Stimulated activated naive CD8-positive, alpha-beta T cell treated with anti-CD3 and anti-CD28 coated beads, Interleukin-15, amount 100 ng/mL, for 72 hours (primary cell): Measurements from ENCODE around the gene COLQ.

Experiments used
- ATAC-seq: fragments of 150-1000 bp; cut with Tn5 transposase; 2 replicates; pipeline ENCODE4 v1.10.0; 2021; ENCODE audit warnings: mild to moderate bottlenecking, moderate library complexity
- DNase-seq, 2 donors: peaks; one replicate each; pipeline ENCODE4 v3.0.0; 2021 to 2022
- H3K27ac Mint-ChIP-seq, 2 donors: one replicate each; pipeline ENCODE4 v1.8.0; 2022; ENCODE audit warnings: mild to moderate bottlenecking in 2 of 2, mixed read lengths in 2 of 2, moderate library complexity in 2 of 2
- H3K27me3 Mint-ChIP-seq: one replicate; pipeline ENCODE4 v1.8.0; 2022; ENCODE audit warnings: mixed read lengths
- H3K4me1 Mint-ChIP-seq: one replicate; pipeline ENCODE4 v1.8.0; 2022; ENCODE audit warnings: mild to moderate bottlenecking, mixed read lengths
- H3K4me3 Mint-ChIP-seq, 2 donors: one replicate each; pipeline ENCODE4 v1.8.0; 2022; ENCODE audit warnings: mild to moderate bottlenecking in 2 of 2, mixed read lengths in 2 of 2, moderate library complexity in 1 of 2
- H3K9me3 Mint-ChIP-seq, 2 donors: one replicate each; pipeline ENCODE4 v1.8.0; 2022; ENCODE audit warnings: mixed read lengths in 2 of 2

The COLQ gene

DNA sequence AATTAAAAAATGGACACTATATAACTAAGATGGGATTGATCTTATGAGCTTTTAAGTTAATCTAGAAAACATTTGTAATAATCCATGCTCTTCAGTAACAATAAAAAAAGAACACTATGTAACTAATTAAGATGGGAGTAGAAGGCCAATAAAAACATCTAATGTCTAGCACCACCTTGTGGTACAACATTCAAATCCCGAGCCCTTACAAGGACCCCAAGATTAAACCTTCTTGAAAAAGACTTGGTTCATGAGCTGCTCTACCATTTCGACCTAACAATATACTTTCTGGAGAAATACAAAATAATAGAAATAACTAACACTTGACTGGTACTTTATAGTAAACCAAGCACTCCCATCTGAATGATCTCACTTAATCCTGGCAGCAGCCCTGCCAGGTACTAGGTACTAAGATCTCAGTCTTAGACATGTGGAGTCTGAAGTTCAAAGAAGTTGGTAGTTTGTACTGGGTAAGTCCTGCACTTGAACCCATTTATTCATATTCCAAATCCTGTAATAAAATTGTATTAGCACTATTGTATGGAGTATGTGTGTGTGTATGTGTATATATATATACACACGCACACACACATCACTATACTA lies 116.0 kb downstream of the COLQ start:
- no peaks in the 10 kb centered on the region for H3K27me3 Mint-ChIP-seq
- no peak overlapping the region for H3K4me3 Mint-ChIP-seq
- DNase-seq = no peak
- H3K9me3 Mint-ChIP-seq = no peaks in the 10 kb centered on the region
- no peak overlapping the region for H3K27ac Mint-ChIP-seq
- peak; percentile 71 for ATAC-seq
- peaks cover 9% of the 10 kb centered on the region for H3K4me1 Mint-ChIP-seq

DNA sequence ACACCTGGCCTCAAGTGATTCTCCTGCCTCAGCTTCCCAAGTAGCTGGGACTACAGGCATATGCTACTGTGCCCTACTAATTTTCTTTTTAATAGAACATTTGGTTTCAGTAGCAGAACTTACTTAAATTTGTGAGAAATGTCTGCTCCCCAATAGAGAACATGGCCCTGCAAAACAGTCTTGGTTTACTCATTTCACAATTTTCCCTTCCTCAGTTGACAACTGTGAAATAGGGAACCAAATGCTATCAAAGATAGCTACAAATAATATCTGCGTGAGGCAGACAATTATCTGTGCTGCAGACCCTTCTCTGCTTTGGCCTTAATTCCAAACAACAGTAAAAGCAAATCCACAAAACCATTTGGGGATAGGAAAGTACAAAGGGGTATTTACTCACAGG lies 116.7 kb downstream of the COLQ start:
- no peak overlapping the region for H3K4me3 Mint-ChIP-seq
- no peak overlapping the region for H3K27ac Mint-ChIP-seq
- ATAC-seq (no peak), DNase-seq (no peak)
- H3K4me1 Mint-ChIP-seq = peaks cover 17% of the 10 kb centered on the region
- H3K27me3 Mint-ChIP-seq = no peaks in the 10 kb centered on the region
- H3K9me3 Mint-ChIP-seq = no peaks in the 10 kb centered on the region

DNA sequence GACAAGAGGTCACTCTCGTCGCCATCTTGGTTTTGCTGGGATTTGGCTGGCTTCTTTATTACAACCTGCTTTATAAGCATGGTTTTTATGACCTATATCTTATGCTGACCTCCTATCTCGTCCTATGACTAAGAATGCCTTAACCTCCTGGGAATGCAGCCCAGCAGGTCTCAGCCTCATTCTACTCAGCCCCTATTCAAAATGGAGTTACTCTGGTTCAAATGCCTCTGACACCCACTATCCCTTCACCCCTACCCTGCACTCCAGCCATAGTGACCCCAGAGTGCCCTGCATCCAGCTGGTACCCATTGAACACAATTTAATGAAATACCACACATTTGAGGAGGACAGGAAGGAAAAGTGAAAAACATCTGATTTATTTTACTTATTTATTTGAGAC lies 117.5 kb downstream of the COLQ start:
- H3K27ac Mint-ChIP-seq = no peak overlapping the region
- no peak overlapping the region for H3K4me3 Mint-ChIP-seq
- no peaks in the 10 kb centered on the region for H3K27me3 Mint-ChIP-seq
- no peaks in the 10 kb centered on the region for H3K9me3 Mint-ChIP-seq
- no peak for ATAC-seq
- no peak for DNase-seq
- H3K4me1 Mint-ChIP-seq = peaks cover 25% of the 10 kb centered on the region

DNA sequence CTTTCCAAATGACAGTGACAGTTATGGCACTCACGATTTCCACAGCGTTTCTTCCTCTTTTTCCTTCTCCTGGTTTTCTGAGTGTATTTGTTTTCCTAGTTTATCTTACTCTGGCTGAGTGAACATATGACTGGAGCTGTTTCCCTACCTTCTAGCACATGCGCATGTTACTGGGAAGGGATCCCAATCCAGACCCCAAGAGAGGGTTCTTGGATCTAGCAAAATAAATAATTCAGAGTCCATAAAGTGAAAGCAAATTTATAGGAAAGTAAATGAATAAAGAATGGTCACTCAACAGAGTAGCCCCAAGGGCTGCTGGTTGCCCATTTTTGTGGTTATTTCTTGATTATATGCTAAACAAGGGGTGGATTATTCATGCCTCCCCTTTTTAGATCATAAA lies 118.0 kb downstream of the COLQ start:
- no peaks in the 10 kb centered on the region for H3K9me3 Mint-ChIP-seq
- DNase-seq = no peak

DNA sequence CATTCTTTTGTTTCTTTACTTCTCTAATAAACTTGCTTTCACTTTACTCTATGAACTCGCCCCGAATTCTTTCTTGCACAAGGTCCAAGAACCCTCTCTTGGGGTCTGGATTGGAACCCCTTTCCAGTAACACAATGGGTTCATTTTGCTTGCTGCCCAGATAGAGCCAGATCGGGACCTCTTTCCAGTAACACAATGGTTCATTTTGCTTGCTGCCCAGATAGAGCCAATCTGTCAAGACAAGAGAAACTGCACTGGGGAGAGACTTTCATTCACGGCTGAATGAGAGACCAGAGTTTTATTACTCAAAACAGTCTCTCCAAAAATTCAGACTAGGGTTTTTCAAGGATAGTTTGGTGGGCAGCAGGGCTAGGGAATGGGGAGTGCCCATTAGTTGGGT lies 119.6 kb downstream of the COLQ start:
- DNase-seq (no peak), ATAC-seq (no peak)
- Mint-ChIP-seq H3K27me3 (no peaks in the 10 kb centered on the region), H3K4me1 (peaks cover 25% of the 10 kb centered on the region), H3K9me3 (no peaks in the 10 kb centered on the region), H3K4me3 (no peak overlapping the region), H3K27ac (no peak overlapping the region)

More for the DNA sequence above, 118.0 kb downstream of the COLQ start:
- Mint-ChIP-seq H3K27me3 (no peaks in the 10 kb centered on the region), H3K4me1 (peaks cover 25% of the 10 kb centered on the region), H3K27ac (no peak overlapping the region), H3K4me3 (no peak overlapping the region)
- no peak for ATAC-seq
